K562 (cell line): Measurements from ENCODE around the gene RHBG. TPM values are rescaled to one million over a fixed set of nuclear protein-coding genes. Genes with fewer than 3 reads are reported as not detected.
A peak's percentile ranks its signal among the peaks of the same experiment; 100 is the strongest.

Experiments used
- ARID2 ChIP-seq: fragments of 450-650 bp; IDR thresholded peaks from 2 replicates; pipeline ENCODE4 v1.6.1; 2017; ENCODE audit warnings: antibody characterized with exemption, mild to moderate bottlenecking
- ETS2 ChIP-seq: IDR thresholded peaks from 2 replicates; pipeline ENCODE4 v1.6.1; 2016; ENCODE audit warnings: borderline replicate concordance, missing genetic modification characterization, mild to moderate bottlenecking, moderate library complexity, missing compliant biosample characterization; ENCODE audit not compliant: poor library complexity, severe bottlenecking
- HNRNPH1 ChIP-seq: fragments of 200-400 bp; formaldehyde crosslinking; optimal IDR thresholded peaks from 2 replicates; pipeline ENCODE3; 2017; ENCODE audit warnings: low read depth, mild to moderate bottlenecking, low read length, moderate library complexity
- ILF3 ChIP-seq: fragments of 450-650 bp; IDR thresholded peaks from 2 replicates; pipeline ENCODE4 v1.6.1; 2018; ENCODE audit warnings: antibody characterized with exemption, mild to moderate bottlenecking, moderate library complexity, borderline replicate concordance
- KLF1 ChIP-seq: fragments of 450-650 bp; IDR thresholded peaks from 2 replicates; pipeline ENCODE4 v1.6.1; 2016; ENCODE audit warnings: missing genetic modification characterization, missing compliant biosample characterization
- KLF16 ChIP-seq: IDR thresholded peaks from 2 replicates; pipeline ENCODE4 v1.6.1; 2016; ENCODE audit warnings: antibody characterized with exemption
- MYC ChIP-seq, 2 experiments: fragments of 250-450 bp in 1 of 2; sonication (Bioruptor Pico) in 1 of 2; IDR thresholded peaks; 2 replicates each; pipeline versions ENCODE4 v1.5.1 to v1.6.1; 2012 to 2021; ENCODE audit warnings: low read depth in 2 of 2, borderline replicate concordance in 1 of 2, improper control_type of control experiment in 1 of 2, low read length in 1 of 2, mild to moderate bottlenecking in 1 of 2, moderate library complexity in 1 of 2
- NR1H2 ChIP-seq: sonication (generic); formaldehyde crosslinking; IDR thresholded peaks from 2 replicates; pipeline ENCODE4 v1.4.0; 2020; ENCODE audit warnings: mild to moderate bottlenecking, missing genetic modification reagents
- OTX1 ChIP-seq: fragments of 450-650 bp; formaldehyde crosslinking; IDR thresholded peaks from 2 replicates; pipeline ENCODE4 v1.4.0; 2022; ENCODE audit warnings: mild to moderate bottlenecking
- PHF21A ChIP-seq: fragments of 450-650 bp; IDR thresholded peaks from 2 replicates; pipeline ENCODE4 v1.6.1; 2017; ENCODE audit warnings: low read depth, borderline replicate concordance
- PHF8 ChIP-seq: fragments of 200-600 bp; sonication (generic); IDR thresholded peaks from 2 replicates; pipeline ENCODE4 v1.6.1; 2012; ENCODE audit warnings: mixed run types, mild to moderate bottlenecking, inconsistent platforms, low read length, moderate library complexity, borderline replicate concordance
- RCOR1 ChIP-seq, 2 experiments: IDR thresholded peaks; 2 replicates each; pipeline ENCODE4 v1.6.1; 2012; ENCODE audit warnings: low read depth in 2 of 2, low read length in 2 of 2, borderline replicate concordance in 1 of 2, improper control_type of control experiment in 1 of 2
- SLC30A9 ChIP-seq: fragments of 250-450 bp; sonication (Bioruptor Pico); IDR thresholded peaks from 2 replicates; pipeline ENCODE4 v1.8.0; 2022; ENCODE audit warnings: mild to moderate bottlenecking, moderate library complexity
- SMARCC2 ChIP-seq: fragments of 450-650 bp; IDR thresholded peaks from 2 replicates; pipeline ENCODE4 v1.6.1; 2017; ENCODE audit warnings: antibody characterized with exemption, moderate library complexity, mild to moderate bottlenecking, low read depth
- SMC3 ChIP-seq: conservative IDR thresholded peaks from 2 replicates; pipeline ENCODE4 v1.6.1; 2011; ENCODE audit warnings: low read depth, low read length, improper control_type of control experiment; ENCODE audit not compliant: insufficient read depth
- SRSF3 ChIP-seq: fragments of 200-400 bp; formaldehyde crosslinking; IDR thresholded peaks from 2 replicates; pipeline ENCODE4 v1.6.1; 2016; ENCODE audit warnings: mild to moderate bottlenecking, low read length, moderate library complexity; ENCODE audit not compliant: insufficient read depth
- ZBTB43 ChIP-seq: sonication (generic); formaldehyde crosslinking; IDR thresholded peaks from 2 replicates; pipeline ENCODE4 v1.8.0; 2023; ENCODE audit warnings: mild to moderate bottlenecking, missing genetic modification reagents
- ZBTB8A ChIP-seq: fragments of 450-650 bp; IDR thresholded peaks from 2 replicates; pipeline ENCODE4 v1.6.1; 2018; ENCODE audit warnings: mild to moderate bottlenecking, moderate library complexity; ENCODE audit not compliant: partially characterized antibody
- ZNF124 ChIP-seq: sonication (generic); formaldehyde crosslinking; IDR thresholded peaks from 2 replicates; pipeline ENCODE4 v1.8.1; 2022; ENCODE audit warnings: missing genetic modification reagents
- ZNF134 ChIP-seq: fragments of 250-450 bp; sonication (Bioruptor Pico); conservative IDR thresholded peaks from 2 replicates; pipeline ENCODE4 v1.4.0; 2020
- ZNF384 ChIP-seq: IDR thresholded peaks from 2 replicates; pipeline ENCODE4 v1.6.1; 2012; ENCODE audit warnings: low read depth, low read length, improper control_type of control experiment
- ZNF76 ChIP-seq: fragments of 250-450 bp; sonication (Bioruptor Pico); IDR thresholded peaks from 2 replicates; pipeline ENCODE4 v1.4.0; 2020; ENCODE audit warnings: mild to moderate bottlenecking, moderate library complexity, borderline replicate concordance
- polyA plus RNA-seq, 8 experiments: library from polyadenylated mRNA; depleted of rRNA in 4 of 8; stranded (reverse) in 5 of 8; unstranded in 3 of 8; fragments of >200 nt; fragmentation: Nextera tagmentation in 2 of 8; fragmentation: Illumina TruSeq in 1 of 8; extraction: Ambion mirVana in 2 of 8; extraction: Trizol in 1 of 8; gene quantifications; 2 replicates each; pipeline versions ENCODE4 v1.2.1 to v1.2.3, GENCODE V29; 2011 to 2014; ENCODE audit warnings: inconsistent platforms in 1 of 8, missing spikeins in 1 of 8
- total RNA-seq, 7 experiments: library from RNA; depleted of rRNA in 6 of 7; stranded (reverse); fragments of >200 nt in 6 of 7; fragmentation: Illumina TruSeq in 2 of 7; extraction: Trizol in 2 of 7; gene quantifications; 2 replicates each; pipeline versions ENCODE4 v1.2.1 to v1.2.3, GENCODE V29; 2011 to 2021; ENCODE audit warnings: low replicate concordance in 1 of 7
- TF ChIP-seq, protein P1 (sequence below): sonication (generic); formaldehyde crosslinking; IDR thresholded peaks from 2 replicates; pipeline ENCODE4 v1.8.0; 2022; ENCODE audit warnings: missing genetic modification reagents, mild to moderate bottlenecking, borderline replicate concordance
- TF ChIP-seq, protein P2 (sequence below): sonication (generic); formaldehyde crosslinking; IDR thresholded peaks from 2 replicates; pipeline ENCODE4 v1.8.0; 2022; ENCODE audit warnings: mild to moderate bottlenecking, missing genetic modification reagents

RHBG gene
- total and polyA plus RNA-seq, 9 of the 15 experiments (the other 6 are each of a cell fraction or from before 2014, with no cell fraction given), result not detected

- TF ChIP-seq ZNF384, result no peak
- peak; percentile 89 for TF ChIP-seq SMC3
- no peak for TF ChIP-seq ZBTB43
- no peak for TF ChIP-seq HNRNPH1
- TF ChIP-seq SMARCC2, result no peak
- TF ChIP-seq ETS2 (tag), result no peak
- no peak for TF ChIP-seq SLC30A9 (CRISPR knock-in tag)
- TF ChIP-seq PHF8, result no peak
- 0 out of 2 replicates have a peak, but pooled peaks have one; percentile 10 for TF ChIP-seq KLF16
- no peak for TF ChIP-seq OTX1 (CRISPR knock-in tag)
- TF ChIP-seq ZNF134, result no peak
- no peak for TF ChIP-seq PHF21A
- no peak for TF ChIP-seq ILF3
- TF ChIP-seq ARID2, result 0 out of 2 replicates have a peak, but pooled peaks have one; percentile 38
- 0 out of 4 replicates have a peak, but pooled peaks of 1 of the 2 experiments have one; percentile 24 for TF ChIP-seq RCOR1 (IDR thresholded peaks at IDR 0.05; ENCODE audit: borderline replicate concordance in 1 of 2, low read depth in 2 of 2, low read length in 2 of 2)
- TF ChIP-seq, protein P1, sequence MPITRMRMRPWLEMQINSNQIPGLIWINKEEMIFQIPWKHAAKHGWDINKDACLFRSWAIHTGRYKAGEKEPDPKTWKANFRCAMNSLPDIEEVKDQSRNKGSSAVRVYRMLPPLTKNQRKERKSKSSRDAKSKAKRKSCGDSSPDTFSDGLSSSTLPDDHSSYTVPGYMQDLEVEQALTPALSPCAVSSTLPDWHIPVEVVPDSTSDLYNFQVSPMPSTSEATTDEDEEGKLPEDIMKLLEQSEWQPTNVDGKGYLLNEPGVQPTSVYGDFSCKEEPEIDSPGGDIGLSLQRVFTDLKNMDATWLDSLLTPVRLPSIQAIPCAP (CRISPR knock-in tag), result no peak
- peak; percentile 72 for TF ChIP-seq MYC (IDR thresholded peaks at IDR 0.05; ENCODE audit: low read depth, low read length)
- TF ChIP-seq MYC (CRISPR knock-in tag; IDR thresholded peaks at IDR 0.05; ENCODE audit: borderline replicate concordance, low read depth), result no peak
- TF ChIP-seq, protein P2, sequence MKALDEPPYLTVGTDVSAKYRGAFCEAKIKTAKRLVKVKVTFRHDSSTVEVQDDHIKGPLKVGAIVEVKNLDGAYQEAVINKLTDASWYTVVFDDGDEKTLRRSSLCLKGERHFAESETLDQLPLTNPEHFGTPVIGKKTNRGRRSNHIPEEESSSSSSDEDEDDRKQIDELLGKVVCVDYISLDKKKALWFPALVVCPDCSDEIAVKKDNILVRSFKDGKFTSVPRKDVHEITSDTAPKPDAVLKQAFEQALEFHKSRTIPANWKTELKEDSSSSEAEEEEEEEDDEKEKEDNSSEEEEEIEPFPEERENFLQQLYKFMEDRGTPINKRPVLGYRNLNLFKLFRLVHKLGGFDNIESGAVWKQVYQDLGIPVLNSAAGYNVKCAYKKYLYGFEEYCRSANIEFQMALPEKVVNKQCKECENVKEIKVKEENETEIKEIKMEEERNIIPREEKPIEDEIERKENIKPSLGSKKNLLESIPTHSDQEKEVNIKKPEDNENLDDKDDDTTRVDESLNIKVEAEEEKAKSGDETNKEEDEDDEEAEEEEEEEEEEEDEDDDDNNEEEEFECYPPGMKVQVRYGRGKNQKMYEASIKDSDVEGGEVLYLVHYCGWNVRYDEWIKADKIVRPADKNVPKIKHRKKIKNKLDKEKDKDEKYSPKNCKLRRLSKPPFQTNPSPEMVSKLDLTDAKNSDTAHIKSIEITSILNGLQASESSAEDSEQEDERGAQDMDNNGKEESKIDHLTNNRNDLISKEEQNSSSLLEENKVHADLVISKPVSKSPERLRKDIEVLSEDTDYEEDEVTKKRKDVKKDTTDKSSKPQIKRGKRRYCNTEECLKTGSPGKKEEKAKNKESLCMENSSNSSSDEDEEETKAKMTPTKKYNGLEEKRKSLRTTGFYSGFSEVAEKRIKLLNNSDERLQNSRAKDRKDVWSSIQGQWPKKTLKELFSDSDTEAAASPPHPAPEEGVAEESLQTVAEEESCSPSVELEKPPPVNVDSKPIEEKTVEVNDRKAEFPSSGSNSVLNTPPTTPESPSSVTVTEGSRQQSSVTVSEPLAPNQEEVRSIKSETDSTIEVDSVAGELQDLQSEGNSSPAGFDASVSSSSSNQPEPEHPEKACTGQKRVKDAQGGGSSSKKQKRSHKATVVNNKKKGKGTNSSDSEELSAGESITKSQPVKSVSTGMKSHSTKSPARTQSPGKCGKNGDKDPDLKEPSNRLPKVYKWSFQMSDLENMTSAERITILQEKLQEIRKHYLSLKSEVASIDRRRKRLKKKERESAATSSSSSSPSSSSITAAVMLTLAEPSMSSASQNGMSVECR (CRISPR knock-in tag), result no peak
- no peak for TF ChIP-seq ZNF124
- TF ChIP-seq KLF1 (tag), result no peak
- no peak for TF ChIP-seq NR1H2 (CRISPR knock-in tag)
- no peak for TF ChIP-seq ZNF76 (CRISPR knock-in tag)
- TF ChIP-seq SRSF3, result no peak
- TF ChIP-seq ZBTB8A, result no peak
Measured at GRCh38 chr1:156383023-156383422, 14.0 kb downstream of the RHBG start (continued).
